NB4 (cell line): ENCODE data around the gene NPPC.

ENCODE experiments used
- CTCF ChIP-seq: IDR thresholded peaks from one replicate; pipeline ENCODE4 v1.5.1; 2012; ENCODE audit warnings: low read depth, low read length
- POLR2A ChIP-seq: IDR thresholded peaks from 2 replicates; pipeline ENCODE4 v1.6.1; 2011; ENCODE audit warnings: mild to moderate bottlenecking; ENCODE audit not compliant: insufficient read length; ENCODE audit errors: extremely low read depth

- TF ChIP-seq CTCF: no peak
- no peak for TF ChIP-seq POLR2A
Measured at GRCh38 chr2:231874944-231875343, 51.3 kb downstream of the NPPC start.
